GM12874 (cell line): ENCODE data around the gene TRIM22.

ENCODE experiments used
- CTCF ChIP-seq: IDR thresholded peaks from 2 replicates; pipeline ENCODE4 v1.5.1; 2011; ENCODE audit warnings: low read depth, mild to moderate bottlenecking, control low read depth, low read length, moderate library complexity; ENCODE audit not compliant: insufficient read depth

Gene TRIM22

GRCh38 chr11:5695580-5695979 lies 6.0 kb downstream of the TRIM22 start:
- no peak for TF ChIP-seq CTCF

GRCh38 chr11:5696210-5696609 lies 6.6 kb downstream of the TRIM22 start:
- TF ChIP-seq CTCF, result no peak

GRCh38 chr11:5698281-5698680 lies 8.7 kb downstream of the TRIM22 start:
- TF ChIP-seq CTCF, result no peak

- no peak for TF ChIP-seq CTCF
Observed at GRCh38 chr11:5700421-5701054, 10.9 kb downstream of the TRIM22 start.

- TF ChIP-seq CTCF, result no peak
Observed at GRCh38 chr11:5701055-5701577, 11.5 kb downstream of the TRIM22 start.

GRCh38 chr11:5703741-5704536 lies 14.3 kb downstream of the TRIM22 start:
- no peak for TF ChIP-seq CTCF

- no peak for TF ChIP-seq CTCF
Observed at GRCh38 chr11:5705688-5706087, 16.1 kb downstream of the TRIM22 start.
